NCI-H1092 (cell line): ENCODE data around the gene MKRN3.

Experiments
- DNase-seq: peaks from one replicate; lab custom pipeline; 2025; lab: John Stamatoyannopoulos, UW

MKRN3 gene

GRCh38 chr15:23565395-23566070, at the start of gene MKRN3:
MKRN3 (plus strand) TSS chr15:23565674; CDS start chr15:23565783, 109 bp downstream.
- DNase-seq: no peak

- no peak for DNase-seq
Observed at GRCh38 chr15:23516866-23517265, 48.6 kb upstream of the MKRN3 start.

GRCh38 chr15:23518104-23518503, 47.4 kb upstream of the MKRN3 start:
- no peak for DNase-seq

- DNase-seq: no peak
Observed at GRCh38 chr15:23524816-23525215, 40.7 kb upstream of the MKRN3 start.

- no peak for DNase-seq
Observed at GRCh38 chr15:23529891-23530290, 35.6 kb upstream of the MKRN3 start.

- no peak for DNase-seq
Observed at GRCh38 chr15:23532024-23532423, 33.5 kb upstream of the MKRN3 start.

- DNase-seq: no peak
Observed at GRCh38 chr15:23536659-23537058, 28.8 kb upstream of the MKRN3 start.

- no peak for DNase-seq
Observed at GRCh38 chr15:23538648-23539047, 26.8 kb upstream of the MKRN3 start.

- DNase-seq: no peak
Observed at GRCh38 chr15:23539892-23540291, 25.6 kb upstream of the MKRN3 start.

GRCh38 chr15:23546158-23546557, 19.3 kb upstream of the MKRN3 start:
- DNase-seq: no peak

- no peak for DNase-seq
Observed at GRCh38 chr15:23548071-23548470, 17.4 kb upstream of the MKRN3 start.

GRCh38 chr15:23561914-23562313, 3.6 kb upstream of the MKRN3 start:
- no peak for DNase-seq

GRCh38 chr15:23564821-23565394, 566 bp upstream of the MKRN3 start:
- no peak for DNase-seq

GRCh38 chr15:23566071-23566554, 639 bp downstream of the MKRN3 start:
- no peak for DNase-seq

GRCh38 chr15:23566651-23567050, 1.2 kb downstream of the MKRN3 start:
- DNase-seq: no peak

- no peak for DNase-seq
Observed at GRCh38 chr15:23567921-23568320, 2.4 kb downstream of the MKRN3 start.

- DNase-seq: no peak
Observed at GRCh38 chr15:23569151-23569925, 3.9 kb downstream of the MKRN3 start.

- no peak for DNase-seq
Observed at GRCh38 chr15:23570486-23570885, 5.0 kb downstream of the MKRN3 start.

- no peak for DNase-seq
Observed at GRCh38 chr15:23572844-23573243, 7.4 kb downstream of the MKRN3 start.

GRCh38 chr15:23574742-23575141, 9.3 kb downstream of the MKRN3 start:
- no peak for DNase-seq

GRCh38 chr15:23576061-23576460, 10.6 kb downstream of the MKRN3 start:
- DNase-seq: no peak

- no peak for DNase-seq
Observed at GRCh38 chr15:23578521-23579150, 13.2 kb downstream of the MKRN3 start.

- DNase-seq: no peak
Observed at GRCh38 chr15:23588268-23588667, 22.8 kb downstream of the MKRN3 start.
